Endometrial microvascular endothelial cells (primary cell): ENCODE measurements around the gene EZH1. TPM values are rescaled to one million over a fixed set of nuclear protein-coding genes. Genes with fewer than 3 reads are reported as not detected.
"Not testable (repeated sequence)": the region's sequence is repeated elsewhere in the genome, so short reads cannot be mapped to it uniquely, and the experiment has no call there.

Source experiments
- in situ Hi-C: cut with HindIII; loops from 2 replicates; pipeline ENCODE4 v1.10.0; 2017; ENCODE audit warnings: low sequenced_read_pairs, low pct_unique_long_range_greater_than_20kb; ENCODE audit errors: inconsistent ontology term
- total RNA-seq: library from RNA; depleted of rRNA; stranded (reverse); fragments of >200 nt; gene quantifications from one replicate; pipeline ENCODE4 v1.2.3, GENCODE V29; 2015; ENCODE audit errors: inconsistent ontology term

The EZH1 gene
- total RNA-seq, 1 donor from 2014 or later, result 13.5 TPM

DNA sequence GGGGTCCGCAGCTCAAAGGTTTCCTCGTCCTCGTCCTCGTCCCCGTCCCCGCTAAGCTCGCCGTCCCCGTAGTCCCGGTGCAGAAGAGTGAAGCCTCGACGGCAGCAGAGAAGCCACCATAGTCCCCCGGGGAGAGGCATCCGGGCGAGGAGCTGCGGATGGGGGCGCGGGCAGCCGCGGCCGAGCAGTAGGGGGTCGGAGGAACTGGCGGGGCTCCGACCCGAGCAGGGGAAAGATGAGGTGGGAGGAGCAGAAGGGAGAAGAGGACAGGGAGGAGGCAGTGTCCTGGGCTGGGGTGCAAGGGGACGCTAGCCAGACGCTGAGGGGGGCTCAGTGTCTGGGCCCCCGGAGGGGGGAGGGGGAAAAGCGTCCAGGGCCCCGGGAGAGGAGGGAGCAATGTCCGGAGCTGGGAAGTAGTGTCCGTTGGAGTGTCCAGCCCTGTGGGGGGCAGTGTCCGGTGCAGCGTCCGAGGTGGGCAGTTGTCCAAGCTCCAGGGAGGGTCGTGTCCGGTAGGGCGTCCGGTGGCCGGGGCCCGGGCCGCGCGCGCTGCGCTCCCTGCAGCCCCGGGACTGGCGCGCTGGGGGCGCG is 68.3 kb downstream of the EZH1 start, which contains the start of gene PLEKHH3:
Gene PLEKHH3, minus strand, starts transcription at position 571 of the 588 bp plus-strand sequence. Its CDS starts 431 bp downstream, at position 140.
- in situ Hi-C loops, result no loop called here

DNA sequence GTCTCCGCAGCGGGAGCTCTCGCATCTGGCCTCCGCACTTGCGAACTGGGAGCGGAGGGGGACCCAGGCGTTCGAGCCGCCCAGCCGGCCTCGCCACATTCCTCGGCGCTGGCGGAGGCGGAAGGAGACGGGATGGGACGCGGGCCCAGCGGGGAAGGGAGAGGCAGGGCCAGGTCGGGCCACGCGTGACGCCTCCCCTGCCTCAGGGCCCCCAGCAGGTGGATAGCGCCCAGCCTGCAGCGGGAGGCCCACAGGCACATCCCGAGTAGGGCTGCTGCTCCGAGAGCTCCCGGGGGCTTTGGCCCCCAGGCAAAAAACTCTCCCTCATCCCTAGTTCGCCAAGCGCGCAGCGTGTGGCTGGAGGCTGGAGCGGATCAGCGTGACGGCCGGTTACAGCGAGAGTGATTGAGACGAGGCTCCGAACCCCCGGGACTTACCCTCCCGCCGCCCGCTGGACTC is 68.8 kb downstream of the EZH1 start:
- in situ Hi-C loops, result no loop called here

DNA sequence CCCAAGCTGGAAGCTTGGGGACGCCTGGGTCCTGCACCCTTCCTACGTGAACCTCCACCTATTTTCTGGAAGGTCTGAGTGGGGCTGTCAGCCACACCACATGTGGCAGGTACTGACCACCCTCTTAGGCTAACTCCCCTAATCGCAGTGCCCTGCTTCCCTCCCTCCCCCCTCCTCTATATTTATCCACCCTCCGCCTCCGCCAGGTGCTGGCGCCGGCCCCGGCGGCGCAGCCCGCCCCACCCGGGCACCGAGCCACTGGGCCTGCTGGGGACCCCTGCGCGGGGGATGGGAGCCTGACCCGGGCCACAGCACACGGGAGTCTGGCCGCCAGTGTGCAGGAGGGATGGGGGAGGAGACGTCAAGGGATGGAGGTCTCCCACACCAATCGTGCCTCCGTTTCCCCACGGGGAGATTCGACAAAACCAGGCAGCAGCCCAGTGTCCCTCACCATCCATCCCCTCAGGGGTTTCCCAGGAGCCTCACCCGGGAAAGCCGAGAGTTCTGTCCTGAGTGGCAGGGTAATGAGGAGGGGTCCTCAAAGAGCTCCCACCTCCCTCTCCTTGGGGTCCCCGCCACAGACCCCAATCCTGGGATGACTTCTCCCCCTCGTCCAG is 69.4 kb downstream of the EZH1 start:
- in situ Hi-C loops, result no loop called here

DNA sequence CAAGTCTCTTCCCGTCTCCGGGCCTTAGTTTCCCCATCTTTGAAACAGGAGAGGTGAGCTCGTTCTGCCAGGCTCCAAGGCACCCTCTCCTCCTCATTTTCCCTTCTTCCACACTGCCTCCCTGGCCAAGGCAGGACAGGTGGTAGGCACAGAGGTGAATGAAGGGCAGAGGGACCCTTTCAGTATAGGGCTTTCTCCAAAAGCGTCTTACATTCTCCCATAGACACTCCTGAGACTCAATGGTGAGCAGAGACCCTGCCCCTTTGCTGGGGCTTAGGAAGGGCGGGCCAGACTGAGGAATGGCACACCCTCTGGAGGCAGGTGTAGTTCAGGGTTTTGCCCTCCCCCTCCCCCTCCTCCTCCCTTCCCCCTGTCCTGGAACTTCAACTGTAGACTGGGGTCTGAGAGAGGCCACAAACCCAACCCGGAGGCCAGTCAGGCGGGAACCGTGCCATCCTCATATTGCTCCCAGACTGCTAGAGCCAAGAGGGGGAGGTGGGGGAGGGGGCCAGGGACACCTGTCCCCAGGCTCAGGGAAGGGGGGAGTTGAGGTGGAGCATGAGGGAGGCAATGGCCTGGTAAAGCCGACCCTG is 70.0 kb downstream of the EZH1 start:
- in situ Hi-C loops, result no loop called here

DNA sequence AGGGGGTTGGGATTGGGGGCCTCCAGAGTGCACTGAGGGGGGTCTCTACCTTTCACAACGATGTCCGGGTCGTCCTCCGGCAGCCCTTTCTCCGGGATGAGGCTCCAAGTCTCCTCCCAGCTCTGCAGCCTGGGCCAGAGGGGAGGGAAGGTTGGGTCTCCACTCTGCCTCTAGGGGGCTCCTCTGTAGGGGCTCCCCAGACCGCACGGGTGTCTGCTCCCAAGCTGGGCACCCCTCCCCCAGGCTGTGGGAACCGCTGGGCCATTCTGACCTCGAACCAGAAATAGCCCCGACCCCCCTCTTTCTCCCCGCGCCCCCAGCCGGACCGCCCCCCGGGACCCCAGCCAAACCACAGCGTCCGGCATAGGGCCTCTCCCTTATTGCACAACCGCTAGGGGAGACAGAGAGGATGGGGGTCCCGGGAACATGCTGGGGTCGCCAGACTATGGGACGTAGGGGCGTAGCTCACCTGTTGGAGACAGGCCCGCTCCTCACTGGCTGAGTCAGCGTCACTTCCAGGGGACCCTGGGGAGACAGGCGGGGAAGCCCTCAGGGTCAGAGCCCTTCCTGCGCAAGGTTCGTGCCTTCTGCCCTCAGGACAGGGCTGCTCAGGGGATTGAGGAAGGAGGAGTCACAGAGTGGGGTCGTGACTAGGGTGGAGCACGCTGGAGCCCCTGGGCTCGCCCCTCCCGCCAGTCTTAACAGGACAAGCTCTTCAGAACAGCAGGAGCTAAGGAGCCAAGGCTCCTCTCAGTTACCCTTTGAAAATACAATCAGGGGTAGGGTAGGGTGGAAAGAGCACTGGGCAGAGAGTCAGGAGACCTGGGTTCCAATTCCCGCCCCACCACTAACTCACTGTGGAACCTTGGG is 70.7 kb downstream of the EZH1 start:
- in situ Hi-C loops, result no loop called here

DNA sequence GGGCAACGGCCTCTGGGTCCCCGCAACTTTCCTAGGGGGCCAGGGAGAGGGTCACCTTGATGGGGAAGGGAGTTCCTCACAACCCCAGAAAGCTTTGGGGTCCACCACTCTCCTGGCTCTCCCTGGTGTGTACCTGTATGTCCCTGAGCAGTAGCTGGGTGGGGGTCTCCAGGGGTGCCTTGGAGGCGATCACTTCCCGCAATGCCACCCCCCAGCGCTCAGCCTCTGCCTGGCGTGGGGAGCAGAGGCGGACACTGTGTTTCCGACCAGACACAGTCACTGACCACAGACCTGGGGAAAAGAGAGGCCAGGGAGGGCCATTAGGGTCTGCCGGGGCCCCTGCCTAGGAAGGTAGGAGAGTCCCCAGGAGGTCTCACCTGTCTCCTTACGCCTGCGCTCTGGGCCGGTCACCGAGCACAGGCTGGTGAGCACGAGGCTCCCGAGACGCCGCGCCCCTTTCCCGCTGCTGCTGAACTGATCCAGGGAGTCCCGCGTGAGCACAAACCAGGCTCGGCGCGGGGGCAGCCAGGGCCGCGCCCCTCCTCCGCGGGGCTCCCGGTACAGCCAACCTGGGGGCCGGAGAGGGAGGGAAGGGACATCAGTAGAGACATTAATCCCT is 71.5 kb downstream of the EZH1 start:
- in situ Hi-C loops, result no loop called here

DNA sequence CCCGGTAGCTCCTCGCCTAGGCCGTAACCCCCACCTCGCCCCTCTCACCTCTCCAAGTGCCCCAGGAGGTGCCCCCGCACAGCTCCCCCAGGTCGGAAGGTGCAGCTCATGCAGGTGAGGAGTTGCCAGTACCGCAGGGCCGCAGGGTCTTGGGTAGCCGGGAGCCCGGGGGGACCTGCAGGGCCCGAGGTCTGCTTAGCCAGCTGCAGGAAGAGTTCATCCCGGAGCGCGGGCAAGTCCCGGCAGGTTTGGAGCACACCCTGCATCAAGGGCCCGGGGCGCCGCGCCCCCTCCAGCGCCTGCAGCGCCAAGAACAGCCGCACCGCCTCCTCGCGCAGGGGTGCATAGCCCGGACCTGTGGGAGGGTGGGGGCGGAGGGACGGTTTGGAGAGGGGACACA is 72.8 kb downstream of the EZH1 start:
- in situ Hi-C loops, result no loop called here

DNA sequence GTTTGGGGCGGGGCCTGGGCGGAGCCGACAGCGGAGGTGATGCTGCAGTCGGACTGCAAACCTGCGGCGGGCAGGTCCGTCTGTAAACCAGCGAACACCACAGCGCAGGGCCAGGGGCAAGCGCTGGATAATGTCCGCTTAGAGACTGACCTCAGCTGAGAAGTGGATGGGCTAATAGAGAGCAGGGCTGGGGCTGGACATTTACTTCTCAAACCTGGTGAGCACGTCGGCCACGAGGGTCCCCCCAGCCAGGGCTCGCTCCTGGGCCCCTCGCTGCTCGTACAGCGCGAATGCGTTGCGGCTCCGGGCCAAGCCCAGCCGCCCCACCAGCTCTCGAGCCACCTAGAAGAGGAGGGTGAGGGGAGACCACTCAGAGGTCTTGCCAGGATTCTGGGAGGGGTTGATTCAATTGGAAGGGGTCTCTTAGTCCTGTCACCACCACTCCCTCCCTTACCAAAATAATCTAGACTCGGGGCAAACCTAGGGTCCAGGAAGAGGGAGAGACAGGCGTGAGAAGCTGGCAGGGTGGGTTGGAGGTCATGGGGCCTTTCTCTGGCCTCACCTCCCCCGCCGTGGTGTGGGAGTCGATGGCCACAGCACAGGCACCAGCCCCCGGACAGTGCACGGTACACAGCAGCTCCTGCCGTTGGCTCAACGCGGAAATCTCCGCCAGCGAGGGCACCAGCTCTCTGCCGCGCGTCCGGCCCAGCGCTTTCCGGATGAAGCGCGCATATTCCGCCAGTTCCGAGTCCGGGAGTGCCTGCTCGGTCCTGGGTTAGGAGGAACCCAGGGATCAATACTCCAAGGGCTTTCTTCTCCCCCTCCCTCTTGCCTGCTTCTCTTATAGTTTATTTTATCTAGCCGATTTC is 73.8 kb downstream of the EZH1 start:
- in situ Hi-C loops, result no loop called here

DNA sequence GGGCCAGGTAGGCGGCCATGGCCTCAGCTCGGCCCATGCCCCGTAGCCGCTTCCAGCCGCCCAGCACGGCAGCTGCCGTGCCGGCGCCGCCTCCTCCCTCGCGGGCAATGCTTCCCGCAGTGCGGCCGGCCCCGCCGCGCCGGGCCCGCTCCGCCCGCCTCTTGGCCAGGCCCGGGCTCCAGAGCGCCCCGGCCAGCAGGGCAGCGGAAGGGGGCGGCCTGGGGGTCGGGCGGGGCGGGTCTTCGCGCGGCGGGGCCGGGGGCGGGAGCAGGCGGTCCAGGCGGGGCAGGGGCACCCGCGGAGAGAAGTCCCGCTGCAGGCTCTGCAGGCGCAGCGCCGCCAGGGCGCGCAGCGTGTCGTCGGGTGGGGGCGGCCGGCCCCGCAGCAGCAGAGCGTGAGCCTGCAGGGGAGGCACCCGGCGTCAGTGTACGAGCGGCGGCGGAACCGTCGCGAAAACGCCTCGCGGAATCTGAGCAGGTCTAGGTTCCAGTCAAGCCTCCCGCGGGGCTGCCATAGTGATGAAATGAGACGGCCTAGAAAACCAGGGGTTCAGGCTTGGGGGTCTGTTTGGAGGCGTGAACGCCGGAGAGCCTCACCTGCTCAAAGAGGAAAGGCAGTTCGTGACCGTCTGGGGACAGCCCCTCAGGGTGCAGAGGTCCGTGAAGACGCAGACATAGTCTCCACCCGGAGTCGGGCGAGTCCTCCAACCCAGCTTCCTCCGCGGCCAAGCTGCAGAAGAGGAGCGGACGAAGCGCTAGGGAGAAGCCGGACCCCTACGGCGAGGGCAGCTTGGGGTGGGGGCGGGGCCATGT is 74.7 kb downstream of the EZH1 start:
- in situ Hi-C loops, result no loop called here

DNA sequence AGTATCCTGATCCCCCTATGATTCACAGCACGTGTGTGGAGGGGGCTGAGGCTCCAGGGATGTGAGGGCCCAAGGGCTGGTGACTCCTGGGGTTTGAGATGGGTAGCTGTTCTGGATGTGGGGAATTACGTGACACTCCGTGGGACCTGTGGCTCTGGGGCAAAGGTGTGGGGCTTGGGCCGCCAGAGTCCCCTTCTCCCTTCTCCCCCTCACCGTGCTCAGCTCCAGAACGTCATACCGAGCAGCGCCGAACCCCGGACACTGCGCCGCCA is 75.2 kb downstream of the EZH1 start:
- in situ Hi-C loops, result no loop called here

DNA sequence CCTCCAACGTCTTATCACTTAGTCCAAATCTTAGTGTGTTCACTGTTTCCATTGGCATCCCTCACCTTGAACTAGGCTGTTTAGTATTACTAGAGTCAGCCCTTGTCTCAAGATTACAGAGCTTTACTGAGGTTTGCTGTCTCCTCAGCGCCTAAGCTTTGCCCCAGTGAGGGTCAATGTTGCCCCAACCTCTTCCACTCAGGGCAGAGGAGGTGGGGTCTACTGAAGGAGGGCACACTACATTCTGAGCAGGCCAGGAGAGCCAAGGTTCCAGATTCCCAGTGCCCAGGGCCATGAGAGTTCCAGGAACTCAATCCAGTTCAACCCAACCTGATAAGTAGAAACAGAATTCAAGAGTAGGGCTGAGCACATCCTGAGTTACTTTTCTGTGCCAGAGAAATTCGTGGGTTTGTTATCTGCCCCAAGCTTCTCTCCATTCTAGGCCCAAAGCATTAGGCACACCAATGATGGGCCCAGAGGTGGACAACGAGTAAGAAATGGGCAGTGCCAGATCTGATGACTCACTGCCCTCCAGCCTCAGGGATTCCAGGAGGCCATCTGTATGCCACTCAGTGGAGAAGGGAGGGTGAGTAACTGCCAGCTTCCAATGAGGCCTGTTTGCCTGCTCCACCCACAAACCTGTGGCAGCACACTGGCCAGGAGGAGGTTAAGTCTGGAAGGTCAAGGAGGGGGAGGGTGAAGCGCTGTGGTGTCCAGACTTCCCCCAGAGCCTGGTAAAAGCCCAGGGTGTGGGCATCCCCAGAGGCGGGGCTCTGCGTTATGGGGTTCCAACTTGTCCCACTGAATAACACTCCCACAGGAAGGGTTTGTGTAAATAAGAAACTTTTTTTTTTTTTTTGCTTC is 77.5 kb downstream of the EZH1 start:
- in situ Hi-C loops, result no loop called here

DNA sequence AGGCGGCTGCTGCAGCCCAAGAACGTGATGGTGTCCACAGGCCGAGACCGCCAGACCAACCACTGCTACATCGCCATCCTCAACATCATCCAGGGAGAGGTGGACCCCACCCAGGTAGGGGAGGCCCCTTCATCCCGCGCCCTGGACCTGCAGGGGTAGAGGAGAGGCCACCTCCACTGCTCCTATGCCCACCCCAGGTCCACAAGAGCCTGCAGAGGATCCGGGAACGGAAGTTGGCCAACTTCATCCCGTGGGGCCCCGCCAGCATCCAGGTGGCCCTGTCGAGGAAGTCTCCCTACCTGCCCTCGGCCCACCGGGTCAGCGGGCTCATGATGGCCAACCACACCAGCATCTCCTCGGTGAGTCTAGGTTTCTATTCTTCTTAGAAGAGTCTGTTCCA is 78.7 kb downstream of the EZH1 start:
- in situ Hi-C loops, result not testable (repeated sequence)

DNA sequence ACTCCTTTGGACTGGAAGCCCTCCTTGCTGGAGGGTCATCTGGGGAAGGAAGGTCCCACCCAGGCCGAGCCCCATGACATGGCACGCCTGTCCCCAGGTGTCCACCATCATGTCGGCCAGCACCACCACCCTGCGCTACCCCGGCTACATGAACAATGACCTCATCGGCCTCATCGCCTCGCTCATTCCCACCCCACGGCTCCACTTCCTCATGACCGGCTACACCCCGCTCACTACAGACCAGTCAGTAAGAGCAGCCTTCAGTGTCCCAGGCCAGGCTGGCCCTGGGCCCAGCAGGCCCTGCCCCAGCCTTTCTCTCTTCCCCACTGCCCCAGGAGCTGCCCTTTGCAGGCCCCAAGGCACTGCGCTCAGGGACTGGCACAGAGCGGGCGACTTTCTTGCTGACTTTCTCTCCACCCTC is 79.2 kb downstream of the EZH1 start:
- in situ Hi-C loops, result no loop called here

DNA sequence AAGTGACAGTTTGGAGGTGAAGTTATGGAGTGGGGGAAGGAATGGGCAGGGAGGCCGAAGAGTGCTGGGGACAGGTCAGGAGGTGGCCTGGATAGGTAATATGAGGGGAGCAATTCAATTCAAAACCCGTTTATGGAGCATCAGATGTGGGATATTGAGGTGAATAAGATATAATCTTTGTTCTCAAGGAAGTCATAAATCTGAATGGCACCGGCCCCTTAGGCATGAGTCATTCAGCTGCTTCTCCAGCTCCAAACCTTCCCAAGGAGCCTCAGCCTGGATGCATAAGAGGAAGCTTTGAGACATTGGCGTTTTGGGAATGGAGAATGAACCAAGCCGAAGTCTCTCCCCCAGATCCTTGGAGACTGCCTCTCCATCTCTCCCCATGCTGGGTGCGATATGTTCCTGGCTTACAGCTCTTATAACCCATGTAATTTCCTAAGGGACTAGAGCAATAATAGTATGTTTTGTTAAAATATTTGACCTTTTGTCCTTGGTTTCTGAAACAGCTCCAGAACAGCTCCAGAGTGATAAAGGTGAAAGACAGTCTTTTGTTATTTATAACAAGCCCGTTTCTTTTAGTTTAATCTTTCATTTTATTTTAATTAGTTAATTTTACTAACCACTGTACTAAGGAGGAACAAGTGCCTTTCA is 84.0 kb downstream of the EZH1 start:
- in situ Hi-C loops, result no loop called here

DNA sequence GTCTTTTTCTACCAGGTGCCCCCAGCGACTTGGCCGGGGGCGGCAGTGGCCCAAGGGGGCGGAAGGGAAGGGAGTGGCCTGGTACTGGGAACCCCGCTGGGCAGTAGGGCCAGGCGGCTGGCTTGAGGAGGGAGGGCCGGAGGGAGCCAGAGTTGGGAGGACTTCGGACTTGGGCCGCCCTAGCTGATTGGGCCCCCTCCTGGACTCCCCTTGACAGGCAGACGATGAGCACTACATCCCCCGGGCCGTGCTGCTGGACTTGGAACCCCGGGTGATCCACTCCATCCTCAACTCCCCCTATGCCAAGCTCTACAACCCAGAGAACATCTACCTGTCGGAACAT is 84.9 kb downstream of the EZH1 start:
- in situ Hi-C loops, result not testable (repeated sequence)

DNA sequence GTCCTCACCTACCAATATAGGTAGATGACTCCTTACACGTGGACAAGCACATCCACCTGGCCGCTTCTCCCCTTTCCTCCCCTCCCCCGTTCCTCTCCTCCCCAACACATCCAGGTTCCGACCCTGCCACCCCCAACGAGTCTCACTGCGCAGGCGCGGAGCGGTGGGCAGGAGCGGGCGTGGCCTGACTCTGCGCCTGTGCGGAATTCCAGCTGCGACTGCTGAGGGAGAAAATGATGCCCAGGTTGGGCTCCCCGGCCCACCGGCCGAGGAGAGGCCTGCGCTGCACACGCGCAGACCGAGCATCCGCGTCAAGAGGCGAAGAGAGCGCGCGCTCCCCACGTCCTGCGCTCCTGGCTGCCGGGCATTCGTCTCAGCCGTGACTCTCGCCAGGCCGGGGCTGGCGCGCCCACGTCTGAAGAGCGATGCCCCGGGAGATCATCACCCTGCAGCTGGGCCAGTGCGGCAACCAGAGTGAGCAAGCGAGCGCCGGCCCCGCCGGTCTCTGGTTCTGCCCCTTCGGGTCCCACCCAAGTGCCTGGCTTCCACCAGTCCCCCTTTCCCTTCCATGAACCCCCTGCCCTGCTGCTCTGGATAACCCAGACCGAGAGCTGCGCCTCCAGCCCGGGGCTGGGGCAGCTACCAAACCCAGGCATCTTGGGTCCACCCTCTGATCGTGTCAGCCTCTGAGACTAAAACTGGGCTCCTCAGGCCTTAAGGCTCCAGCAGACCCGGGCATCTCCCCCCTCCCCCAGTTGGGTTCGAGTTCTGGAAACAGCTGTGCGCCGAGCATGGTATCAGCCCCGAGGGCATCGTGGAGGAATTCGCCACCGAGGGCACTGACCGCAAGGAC is 85.5 kb downstream of the EZH1 start, which contains the start of gene TUBG2:
Gene TUBG2, plus strand, starts transcription at position 206 of the 853 bp plus-strand sequence. Its CDS starts 220 bp downstream, at position 426.
- in situ Hi-C loops, result no loop called here
